AG04450 (cell line): ENCODE data around the gene WWOX. TPM values are rescaled to one million over a fixed set of nuclear protein-coding genes. Genes with fewer than 3 reads are reported as not detected.

Experiments
- CTCF ChIA-PET: fragments of 300-600, 350-600 bp; formaldehyde crosslinking; extraction: SDS; loops from one replicate; lab custom pipeline; 2022; ENCODE audit warnings: antibody characterized with exemption, inconsistent platforms; lab: Charles Lee
- POLR2A ChIA-PET: fragments of 350-600 bp; formaldehyde crosslinking; extraction: SDS; loops from one replicate; lab custom pipeline; 2021; ENCODE audit warnings: antibody characterized with exemption, inconsistent platforms; lab: Yijun Ruan, JAX
- DNase-seq: peaks from one replicate; pipeline ENCODE4 v3.0.0-alpha.2; 2011; ENCODE audit warnings: low read depth, low spot score
- H3K27ac ChIP-seq: one replicate; pipeline ENCODE4 v1.5.1; 2012; ENCODE audit warnings: low read depth, low read length, control low read depth
- H3K27me3 ChIP-seq: one replicate; pipeline ENCODE4 v1.6.0; 2012; ENCODE audit warnings: low read length; ENCODE audit not compliant: control insufficient read depth, insufficient read depth
- H3K4me3 ChIP-seq: 2 replicates; pipeline ENCODE4 v1.5.1; 2011; ENCODE audit warnings: mild to moderate bottlenecking, low read depth, low read length, control low read depth
- H3K9me3 ChIP-seq: 2 replicates; pipeline ENCODE4 v1.5.1; 2012; ENCODE audit warnings: low read length; ENCODE audit not compliant: control insufficient read depth, insufficient read depth
- CTCF ChIP-seq: IDR thresholded peaks from 2 replicates; pipeline ENCODE4 v1.5.1; 2011; ENCODE audit warnings: low read depth, low read length, control low read depth, inconsistent platforms
- polyA plus RNA-seq: library from polyadenylated mRNA; depleted of rRNA; stranded (reverse); fragments of >200 nt; gene quantifications from 2 replicates; pipeline ENCODE4 v1.2.3, GENCODE V29; 2011

WWOX gene
- polyA plus RNA-seq, 1 experiment, result 2.1 TPM

- H3K27me3 ChIP-seq, result no peaks in the 10 kb centered on the region
- no peak overlapping the region for H3K4me3 ChIP-seq
- ChIA-PET CTCF (no interaction called here), POLR2A (no interaction called here)
- DNase-seq, result no peak
- H3K9me3 ChIP-seq, result peaks cover 26% of the 10 kb centered on the region
- H3K27ac ChIP-seq, result no peak overlapping the region
- no peak for TF ChIP-seq CTCF
These were observed 1032.0 kb downstream of the WWOX start for GRCh38 chr16:79131321-79132075.

DNA sequence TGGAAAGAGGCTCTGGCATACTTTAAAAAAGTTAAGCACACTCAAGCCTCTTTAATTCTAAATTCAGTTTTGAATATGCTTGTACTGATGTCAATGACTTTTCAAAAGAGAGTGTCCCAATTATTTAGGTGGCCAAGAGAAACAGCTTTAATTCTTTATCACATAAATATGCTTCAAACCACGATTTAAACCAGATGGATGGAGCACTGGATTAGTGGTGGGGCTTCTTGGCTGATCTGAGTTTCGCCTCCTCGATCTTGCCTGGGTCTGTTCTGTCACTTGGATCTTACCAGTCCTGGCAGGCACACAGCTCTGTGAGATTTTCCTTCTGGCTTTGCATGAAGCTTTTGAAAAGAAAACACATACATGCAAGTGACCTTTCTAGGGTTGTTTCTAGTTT is 1033.2 kb downstream of the WWOX start:
- no peak for DNase-seq
- POLR2A ChIA-PET, result no interaction called here

GRCh38 chr16:79134300-79134699 is 1034.8 kb downstream of the WWOX start:
- Histone ChIP-seq H3K27ac (no peak overlapping the region), H3K4me3 (no peak overlapping the region), H3K9me3 (peaks cover 35% of the 10 kb centered on the region), H3K27me3 (no peaks in the 10 kb centered on the region)
- CTCF ChIA-PET, result no interaction called here
- no peak for DNase-seq
- POLR2A ChIA-PET, result no interaction called here
- no peak for TF ChIP-seq CTCF

More for the DNA sequence above, 1033.2 kb downstream of the WWOX start:
- no peak overlapping the region for H3K4me3 ChIP-seq
- no peak for TF ChIP-seq CTCF
- H3K9me3 ChIP-seq, result peaks cover 28% of the 10 kb centered on the region
- no peak overlapping the region for H3K27ac ChIP-seq
- CTCF ChIA-PET, result no interaction called here
- no peaks in the 10 kb centered on the region for H3K27me3 ChIP-seq

DNA sequence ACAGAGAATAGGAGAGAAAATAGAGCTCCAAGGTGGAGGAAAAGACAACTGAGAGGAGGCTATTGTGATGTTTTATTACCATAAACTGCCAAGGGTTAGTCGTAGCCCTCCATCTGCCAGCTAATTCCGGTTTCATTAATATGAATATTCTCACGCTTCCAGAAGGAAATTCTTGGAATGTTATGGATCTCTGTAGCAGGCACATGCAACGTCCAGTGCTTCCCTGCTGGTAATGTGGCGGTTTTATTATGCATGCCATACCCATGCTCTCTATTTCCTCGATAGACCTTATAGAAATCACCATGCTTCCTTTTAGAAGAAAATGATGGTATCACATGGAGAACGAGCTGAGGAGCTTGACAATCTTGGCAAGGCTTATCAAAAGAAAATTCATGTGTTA is 1037.5 kb downstream of the WWOX start:
- POLR2A ChIA-PET, result no interaction called here
- DNase-seq, result no peak

More for the DNA sequence above, 1037.5 kb downstream of the WWOX start:
- Histone ChIP-seq H3K4me3 (no peak overlapping the region), H3K9me3 (peaks cover 40% of the 10 kb centered on the region), H3K27me3 (no peaks in the 10 kb centered on the region), H3K27ac (no peak overlapping the region)
- TF ChIP-seq CTCF, result no peak
- CTCF ChIA-PET, result no interaction called here
